HG03103 (cell line): Measurements from ENCODE around the gene ARHGAP15.
A peak's percentile ranks its signal among the peaks of the same experiment; 100 is the strongest.

Experiments used
- ATAC-seq: cut with Tn5 transposase; IDR thresholded peaks from one replicate; pipeline ENCODE4 v1.9.1; 2021; ENCODE audit warnings: low read depth; ENCODE audit not compliant: unreplicated experiment

The ARHGAP15 gene

DNA sequence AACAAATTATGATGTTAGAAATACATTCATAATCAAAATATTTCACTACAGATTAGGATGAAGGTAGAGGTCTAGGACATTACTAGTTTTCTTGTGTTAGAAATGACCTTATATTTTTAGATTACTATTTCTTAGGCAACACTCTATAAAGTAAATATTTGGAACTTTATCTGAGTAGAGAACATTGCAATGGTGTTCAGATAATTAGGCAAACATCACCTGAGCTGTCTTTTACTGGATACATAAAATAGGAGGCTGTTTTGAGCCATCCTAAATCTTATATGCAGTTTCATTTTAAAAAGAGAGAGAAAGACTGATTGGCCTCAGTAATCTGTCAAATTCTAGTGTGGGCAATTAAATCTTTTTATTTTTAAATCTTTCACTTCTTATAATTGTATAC, 304.6 kb downstream of the ARHGAP15 start:
- ATAC-seq: no peak

DNA sequence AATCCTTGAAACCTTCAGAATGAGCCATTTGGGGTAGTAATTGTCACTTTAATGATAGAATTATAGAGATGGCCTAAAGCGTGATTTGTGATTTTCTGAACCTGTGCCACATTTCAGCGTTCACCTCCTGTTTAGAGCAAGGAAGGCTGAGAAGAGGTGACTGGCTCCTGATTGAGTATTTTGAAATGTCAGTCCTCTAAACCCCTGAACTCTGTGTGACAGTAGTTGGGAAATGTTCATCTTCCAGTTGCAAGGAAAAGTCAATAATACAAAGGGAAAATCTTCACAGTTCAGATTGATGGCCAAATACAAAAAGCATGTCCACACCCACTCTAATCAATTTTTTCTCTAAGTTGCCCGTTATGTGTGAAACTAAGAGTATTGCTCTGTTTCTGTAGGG, 305.2 kb downstream of the ARHGAP15 start:
- ATAC-seq: no peak

DNA sequence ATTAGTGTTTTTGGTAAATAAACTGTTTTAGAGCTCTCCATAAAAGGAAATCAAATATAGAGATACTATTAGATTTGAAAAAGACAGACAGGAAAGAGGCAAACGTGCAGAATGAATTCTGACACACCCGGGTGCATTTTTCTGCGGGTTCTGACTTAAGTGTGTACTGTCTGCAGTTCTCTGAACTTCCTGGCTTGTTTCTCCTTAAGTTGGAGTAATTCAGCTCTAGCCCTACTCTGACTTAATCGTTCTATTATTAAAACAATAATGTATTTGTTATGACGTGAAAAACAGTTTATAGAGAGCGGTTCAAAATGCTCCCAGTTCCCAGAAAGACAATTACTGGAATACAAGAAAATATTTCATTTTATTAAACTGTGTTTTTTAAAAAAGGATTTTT, 305.9 kb downstream of the ARHGAP15 start:
- ATAC-seq: no peak

DNA sequence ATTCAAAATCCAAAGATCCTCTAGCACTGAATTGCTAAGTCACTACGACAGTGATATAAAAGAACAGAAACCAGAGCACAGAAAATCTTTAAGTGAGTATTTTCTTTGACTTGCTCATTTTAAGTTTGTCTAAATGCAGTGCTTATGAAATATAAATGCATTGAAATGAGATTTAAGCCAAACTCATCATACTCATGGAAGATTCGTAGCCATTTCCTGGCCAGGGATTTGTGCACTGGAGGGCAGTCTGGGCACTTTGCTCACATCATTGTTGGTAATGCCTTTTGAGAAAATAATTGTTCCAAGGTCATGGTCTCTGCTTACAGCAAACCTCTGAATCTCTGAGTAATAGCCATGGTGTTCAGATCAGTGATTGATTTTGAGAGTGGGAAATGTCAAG, 307.7 kb downstream of the ARHGAP15 start:
- no peak for ATAC-seq

DNA sequence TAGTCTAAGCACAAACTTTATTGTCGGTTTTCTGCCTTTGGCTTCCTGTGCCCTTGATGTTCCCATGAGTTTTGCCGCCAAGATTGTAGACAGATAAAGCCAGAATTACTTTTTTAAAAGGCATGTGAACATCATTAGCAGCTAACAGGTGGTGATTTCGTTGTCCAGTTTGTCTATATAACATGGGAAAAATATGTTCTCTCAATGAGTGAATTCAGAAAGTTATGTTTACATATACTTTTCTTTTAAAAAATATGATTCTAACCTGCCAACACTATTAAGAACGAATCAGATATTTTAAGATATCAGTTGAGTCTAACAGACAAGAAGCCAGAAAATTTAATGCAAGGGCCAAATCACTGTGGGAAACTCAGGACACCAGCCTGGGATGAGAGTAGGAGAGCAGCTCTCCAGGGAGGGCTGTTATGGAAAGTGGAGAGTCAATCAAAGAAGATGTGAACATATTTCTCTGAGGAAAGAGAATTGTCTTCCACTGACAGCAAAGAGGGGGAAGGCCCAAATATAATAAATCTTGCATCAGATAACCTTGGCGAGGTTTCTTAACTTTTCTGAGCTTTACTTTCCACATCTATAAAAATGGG, 311.3 kb downstream of the ARHGAP15 start:
- ATAC-seq: no peak

DNA sequence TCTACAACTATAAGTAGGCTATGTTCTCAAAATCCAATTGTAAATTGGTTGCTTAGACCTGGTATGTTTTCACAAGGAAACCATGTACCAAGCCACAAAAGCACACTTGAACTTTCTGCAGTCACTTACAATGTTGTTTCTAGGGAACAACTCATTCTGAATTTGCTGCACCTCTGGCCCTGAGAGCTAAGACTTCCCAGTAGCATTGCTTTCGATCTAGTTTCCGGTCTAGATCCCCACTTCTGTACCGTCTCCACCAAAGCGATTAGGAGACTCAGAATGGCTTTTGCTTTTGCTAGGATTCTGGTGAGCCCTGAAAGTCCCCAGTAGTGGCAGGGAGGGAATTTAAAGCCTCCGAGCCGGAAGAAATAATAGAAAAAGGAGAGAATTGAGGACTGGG, 313.0 kb downstream of the ARHGAP15 start:
- no peak for ATAC-seq

DNA sequence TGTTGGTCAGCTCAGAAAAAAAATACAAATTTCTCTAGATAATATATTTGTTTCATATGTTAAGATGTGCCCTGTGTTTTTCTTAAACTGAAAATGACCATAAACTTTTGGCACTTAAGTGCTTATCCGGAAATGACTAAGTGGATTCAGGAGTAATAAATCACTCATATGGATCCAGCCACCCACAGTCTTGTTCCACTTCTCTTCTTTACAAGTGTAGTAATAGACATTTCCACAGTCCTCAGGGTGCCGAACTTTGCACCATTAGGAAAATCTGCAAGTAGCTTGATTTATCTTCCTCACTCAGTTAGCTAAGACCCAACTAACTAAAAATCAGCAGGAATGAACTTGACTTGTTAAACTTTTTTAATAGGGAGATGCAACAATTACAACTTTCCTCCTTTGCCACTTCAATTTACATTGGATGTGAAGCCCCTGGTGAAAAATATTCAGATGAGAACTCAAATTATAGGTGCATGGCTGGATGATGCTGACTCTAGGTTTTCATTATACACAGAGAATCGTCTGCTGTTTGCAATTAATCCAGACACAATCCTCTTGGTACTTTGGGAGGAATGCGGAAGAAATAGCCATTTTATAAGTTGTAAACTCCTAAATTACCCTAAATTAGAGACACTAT, 322.5 kb downstream of the ARHGAP15 start:
- ATAC-seq: no peak

DNA sequence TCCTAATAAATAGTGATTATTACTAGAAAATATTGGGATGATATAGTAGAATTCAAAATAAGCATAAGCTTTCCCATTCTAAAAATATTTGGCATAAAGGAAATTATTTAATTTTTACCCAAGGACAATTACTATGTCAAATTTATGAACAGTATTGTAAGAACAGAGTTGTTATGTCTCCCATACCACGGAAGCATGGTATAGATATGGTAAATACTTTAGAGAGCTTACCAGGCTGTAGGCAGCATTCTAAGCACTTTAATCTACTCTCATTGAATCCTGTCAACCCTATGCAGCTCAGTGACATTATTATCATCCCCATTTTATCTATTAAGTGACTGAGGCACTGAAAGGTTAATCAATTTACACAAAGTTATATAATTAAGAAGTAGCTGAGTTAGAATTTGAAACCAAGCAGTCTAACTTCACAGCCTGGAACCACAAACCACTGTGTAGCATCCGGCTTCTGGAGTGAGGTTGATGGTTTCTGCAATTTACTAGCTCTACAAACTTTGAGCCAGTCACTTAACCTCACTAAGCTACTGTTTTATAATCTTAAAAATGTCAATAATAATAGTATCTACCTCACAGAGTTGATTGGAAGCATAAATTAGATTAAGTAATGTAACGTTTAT, 323.7 kb downstream of the ARHGAP15 start:
- no peak for ATAC-seq

DNA sequence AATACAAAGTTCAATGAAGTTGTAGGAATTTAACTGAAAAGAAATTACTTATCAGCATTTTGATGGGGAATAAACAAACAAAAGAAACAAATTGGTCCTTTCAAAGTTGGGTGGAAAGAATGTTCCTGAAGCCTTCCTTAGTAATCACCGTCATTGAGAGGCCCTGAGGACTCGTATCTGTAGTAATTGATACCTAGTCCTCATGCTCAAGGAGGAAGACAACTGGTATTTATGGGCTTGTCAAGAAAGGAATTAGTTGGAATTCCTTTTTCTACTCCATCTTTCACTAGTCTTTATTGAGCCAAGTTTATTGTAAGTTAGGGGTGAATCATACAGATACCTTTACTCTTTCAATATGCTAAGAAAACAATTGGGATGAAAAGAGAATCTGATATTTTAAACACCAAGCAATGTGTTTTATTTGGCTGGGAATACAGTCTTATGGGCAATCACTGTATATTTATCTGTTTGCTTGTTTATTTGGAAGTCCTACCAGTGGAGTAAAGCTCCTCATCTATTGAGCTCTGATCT, 324.8 kb downstream of the ARHGAP15 start:
- ATAC-seq: no peak

DNA sequence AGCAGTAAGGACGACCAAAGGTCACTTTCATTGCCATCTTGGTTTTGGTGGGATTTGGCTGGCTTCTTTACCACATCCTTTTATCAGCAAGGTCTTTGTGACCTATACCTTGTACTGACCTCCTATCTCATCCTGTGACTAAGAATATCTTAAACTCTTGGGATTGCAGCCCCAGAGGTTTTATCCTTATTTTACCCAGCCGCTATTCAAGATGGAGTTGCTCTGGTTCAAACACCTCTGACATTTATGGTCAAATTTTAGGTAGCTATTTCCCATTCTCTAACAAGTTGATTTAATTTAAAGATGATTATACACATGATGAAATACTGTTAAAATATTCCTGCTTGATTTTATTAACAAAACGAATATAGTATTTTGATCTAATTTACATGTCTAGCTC, 326.1 kb downstream of the ARHGAP15 start:
- ATAC-seq: no peak

DNA sequence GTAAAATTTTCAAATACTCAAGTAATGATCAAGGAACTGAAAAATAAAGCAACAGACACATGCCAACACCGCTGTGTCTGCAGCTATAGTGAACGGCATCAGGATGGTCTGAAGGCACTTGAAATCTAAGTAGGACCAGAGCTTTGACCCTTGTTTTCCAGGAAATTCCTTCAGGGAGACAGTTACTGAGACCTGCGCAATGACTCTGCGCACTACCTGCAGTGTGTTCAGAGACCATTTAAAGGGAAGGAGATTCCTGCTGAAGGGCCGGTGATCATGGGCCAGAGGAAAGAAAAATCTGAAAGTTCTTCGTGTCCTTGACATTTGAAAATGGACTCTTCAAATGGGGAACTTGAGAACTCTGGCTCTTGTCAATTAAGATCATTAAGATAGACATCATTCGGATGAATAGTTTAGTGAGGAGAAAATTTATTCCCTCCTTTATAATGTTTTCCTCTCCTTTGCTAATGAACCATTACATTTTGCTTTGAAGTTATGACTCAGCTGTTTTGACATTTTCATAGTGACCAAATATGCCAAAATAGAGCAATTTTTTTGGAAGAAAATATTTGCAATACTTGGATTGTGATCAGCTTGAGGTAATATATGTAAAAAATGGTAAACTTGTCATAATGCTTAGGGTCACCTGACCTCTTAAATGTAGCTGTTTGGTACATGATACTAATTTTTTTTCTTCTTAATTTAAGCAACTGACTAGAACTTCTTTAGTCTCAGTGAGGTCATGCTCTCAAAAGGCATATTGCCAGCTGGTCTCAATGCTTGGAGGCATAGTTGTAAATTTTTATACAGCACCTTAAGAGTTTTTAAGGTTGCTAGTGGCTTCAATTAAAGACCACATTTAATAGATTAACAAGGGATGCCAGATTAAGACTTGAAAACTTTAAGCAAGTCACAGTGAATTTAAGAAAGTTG, 329.3 kb downstream of the ARHGAP15 start:
- no peak for ATAC-seq

DNA sequence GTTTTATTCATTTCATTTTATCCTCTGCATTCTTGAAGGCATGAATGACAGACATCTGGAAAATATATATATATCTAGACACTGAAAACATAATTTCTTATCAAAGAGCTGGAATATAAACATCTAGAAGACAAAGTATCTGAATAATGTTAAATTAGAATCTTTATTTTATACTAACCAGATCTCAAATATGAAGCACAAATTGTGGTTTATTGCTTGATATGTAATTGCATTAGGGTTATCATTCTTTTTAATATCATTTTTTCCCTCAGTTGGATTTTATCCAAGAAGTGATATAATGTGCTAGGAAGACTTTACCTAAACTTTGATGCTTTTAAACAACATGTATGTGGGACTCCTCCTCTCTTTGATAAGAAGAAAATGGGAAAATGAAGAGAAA, 331.2 kb downstream of the ARHGAP15 start:
- no peak for ATAC-seq

DNA sequence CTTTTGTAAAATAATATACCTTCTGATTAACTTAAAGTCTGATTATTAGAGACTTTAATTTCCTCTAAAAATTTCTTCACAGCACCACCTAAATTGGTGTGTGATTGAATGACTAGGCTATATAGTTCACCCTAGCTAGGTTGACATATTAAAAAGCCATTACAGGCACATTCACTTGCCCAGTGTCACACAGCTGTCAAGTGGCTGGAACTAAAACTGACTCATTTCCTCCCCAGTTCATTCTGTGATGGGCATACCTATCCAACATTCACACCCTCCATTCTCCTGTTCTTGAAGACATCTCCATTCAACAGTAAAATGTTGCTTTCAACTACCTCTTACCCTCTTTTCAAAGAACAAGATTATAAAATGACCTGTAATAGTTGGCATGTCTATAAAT, 334.5 kb downstream of the ARHGAP15 start:
- no peak for ATAC-seq

DNA sequence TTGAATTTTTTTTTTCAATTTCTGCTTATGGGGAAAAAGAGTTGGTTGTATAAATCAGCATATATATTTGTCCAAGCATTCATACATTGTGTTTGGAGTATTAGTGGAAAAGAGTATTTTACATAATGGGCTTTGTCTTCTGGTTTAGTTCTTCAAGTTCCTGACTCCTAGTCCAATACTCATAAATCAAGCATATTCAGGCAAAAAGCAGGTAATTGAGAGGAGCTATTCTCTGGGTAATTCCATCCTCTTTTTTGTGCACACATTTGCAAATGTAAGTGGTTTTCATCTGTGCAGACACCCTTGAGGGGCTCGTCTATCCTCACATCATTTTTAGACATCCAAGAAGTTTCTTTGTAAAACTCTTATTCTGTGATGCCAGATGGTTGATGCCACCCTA, 337.2 kb downstream of the ARHGAP15 start:
- no peak for ATAC-seq

DNA sequence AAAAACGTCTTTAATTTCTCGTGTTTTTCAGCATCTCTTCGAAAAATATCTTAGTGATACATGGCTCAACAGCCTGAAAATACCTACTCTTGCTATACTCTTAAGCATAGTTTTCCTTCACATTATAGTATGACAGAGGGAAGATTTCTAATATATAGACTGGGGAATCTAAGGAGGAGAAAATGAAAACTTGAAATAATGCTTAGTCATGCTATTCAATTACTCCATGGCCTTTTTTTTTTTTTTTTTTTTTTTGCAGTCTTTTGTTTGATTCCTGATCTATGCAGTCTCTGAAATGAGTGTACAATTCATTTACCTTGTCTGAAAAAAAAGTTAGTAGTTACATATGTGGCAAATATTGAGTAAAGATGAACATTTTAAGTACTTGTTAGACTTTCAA, 337.8 kb downstream of the ARHGAP15 start:
- no peak for ATAC-seq

DNA sequence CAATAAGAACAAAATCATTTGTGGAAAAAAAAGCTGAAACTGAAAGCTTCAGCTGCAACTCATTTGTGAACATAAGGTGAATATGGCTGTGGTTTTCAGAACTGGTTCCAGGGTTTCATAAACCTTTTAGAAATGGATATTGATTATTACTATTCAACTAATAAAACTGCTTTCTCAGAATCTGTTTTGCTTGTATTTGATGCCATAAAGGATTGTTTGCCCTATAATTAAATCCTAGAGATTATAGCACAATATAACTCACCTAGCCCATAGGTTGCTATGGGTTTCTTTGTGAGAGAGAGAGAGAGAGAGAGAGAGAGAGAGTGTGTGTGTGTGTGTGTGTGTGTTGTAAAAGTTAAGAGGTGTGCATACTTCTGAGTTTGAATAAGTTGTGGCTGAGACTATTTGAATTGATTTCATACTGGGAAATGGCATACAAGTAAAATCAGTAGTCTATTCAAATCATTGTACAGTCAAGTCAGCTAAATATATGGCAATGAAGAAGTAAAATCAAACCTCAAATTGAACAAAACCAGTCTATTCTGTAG, 339.2 kb downstream of the ARHGAP15 start:
- peak; percentile 61 for ATAC-seq

DNA sequence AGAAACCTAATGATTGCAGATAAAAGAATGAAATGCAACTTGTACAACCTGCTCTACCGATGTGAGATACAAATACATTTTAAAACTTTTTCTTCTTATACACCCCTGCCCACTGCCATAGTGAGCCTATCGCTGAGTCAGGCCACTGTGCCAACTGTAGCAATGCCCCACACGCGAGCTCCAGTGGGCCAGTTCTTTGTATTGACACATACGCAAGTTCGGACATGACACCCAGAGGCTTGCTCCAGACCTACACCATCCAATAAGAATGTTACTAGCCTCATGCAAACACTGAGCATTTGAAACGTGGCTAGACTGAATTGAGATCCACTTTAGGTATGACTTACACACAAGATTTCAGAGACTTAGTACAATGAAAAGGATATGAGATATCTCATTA, 340.1 kb downstream of the ARHGAP15 start:
- no peak for ATAC-seq

DNA sequence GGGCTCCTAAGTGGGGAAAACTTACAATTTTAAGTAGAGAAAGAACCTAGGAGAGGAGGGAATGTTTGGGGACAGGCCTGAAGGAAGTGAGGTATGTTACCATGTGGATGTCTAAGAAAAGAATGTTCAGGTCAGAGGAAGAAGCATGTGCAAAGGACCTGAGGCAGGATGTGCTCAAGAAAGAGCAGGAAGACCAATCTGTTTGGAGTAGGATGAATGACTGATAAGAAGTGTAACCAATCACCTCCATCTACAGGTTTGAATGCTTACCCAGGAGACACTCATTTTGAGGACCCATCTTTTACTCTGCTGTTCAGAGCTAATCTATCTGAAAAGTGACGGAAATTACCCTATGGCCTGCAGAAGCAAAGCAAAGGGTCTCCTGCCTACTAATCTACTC, 342.3 kb downstream of the ARHGAP15 start:
- ATAC-seq: no peak

DNA sequence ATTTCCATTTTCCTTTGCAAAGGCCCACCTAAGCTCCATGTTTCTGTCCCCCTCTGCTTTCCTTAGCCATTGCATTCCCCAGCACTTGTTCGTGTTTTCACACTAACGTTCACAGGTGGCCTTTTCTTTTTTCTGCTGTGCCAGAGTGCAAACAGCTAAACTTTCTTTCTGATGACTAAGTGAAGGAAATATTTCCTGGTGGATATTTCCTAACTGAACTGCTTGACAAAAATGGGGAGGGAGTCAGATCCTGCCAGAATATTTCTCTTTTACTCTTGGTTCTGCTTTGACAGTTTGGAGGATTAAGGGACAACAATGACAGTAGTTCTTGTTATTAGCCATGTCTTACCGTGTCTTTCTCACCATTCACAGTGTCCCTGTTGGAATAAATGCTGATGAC, 344.0 kb downstream of the ARHGAP15 start:
- ATAC-seq: no peak

DNA sequence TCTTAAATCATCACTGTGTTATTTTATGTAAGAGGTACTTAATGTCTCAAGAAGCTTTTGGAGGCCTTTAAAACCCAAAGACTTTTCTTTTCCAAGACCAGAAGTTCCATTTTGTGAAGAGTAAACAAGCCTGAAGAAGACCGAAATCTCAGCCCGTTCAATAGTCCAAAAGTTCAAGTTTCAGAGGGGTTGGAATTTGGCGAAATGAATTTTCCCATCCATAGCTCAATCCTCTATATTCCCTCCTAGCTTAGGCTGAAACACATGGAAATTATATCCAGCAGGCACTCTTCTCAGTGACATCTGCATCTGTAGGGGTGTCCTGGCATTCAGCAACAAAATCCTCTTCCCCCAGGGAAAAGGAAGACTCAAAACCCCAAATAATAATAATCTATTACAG, 344.6 kb downstream of the ARHGAP15 start:
- no peak for ATAC-seq

DNA sequence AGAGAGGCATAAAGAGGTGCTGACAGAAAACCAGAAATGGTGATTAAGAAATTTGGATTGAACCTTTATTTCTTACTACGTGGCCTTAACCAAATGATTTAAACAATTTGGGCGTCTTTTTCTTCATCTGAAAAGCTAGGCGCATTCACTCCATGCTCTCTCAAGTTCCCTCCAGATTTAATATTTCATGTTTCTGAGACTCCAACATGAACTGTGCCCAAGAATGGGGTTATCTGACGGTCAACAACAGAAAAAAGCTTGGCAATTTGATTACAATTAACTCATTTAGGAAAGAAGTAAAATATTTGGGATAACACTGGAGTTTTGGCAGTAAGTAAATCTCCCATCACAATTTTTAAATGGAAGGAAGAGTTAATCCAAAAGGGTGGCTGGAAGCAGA, 345.4 kb downstream of the ARHGAP15 start:
- ATAC-seq: no peak
